H1 (cell line): Measurements from ENCODE around the gene FBLN2. TPM values are rescaled to one million over a fixed set of nuclear protein-coding genes. Genes with fewer than 3 reads are reported as not detected.

Experiments used
- GABPA ChIP-seq: IDR thresholded peaks from 2 replicates; pipeline ENCODE4 v1.6.1; 2011; ENCODE audit warnings: mild to moderate bottlenecking, low read length, moderate library complexity, borderline replicate concordance; ENCODE audit not compliant: insufficient read depth
- JUN ChIP-seq: IDR thresholded peaks from 2 replicates; pipeline ENCODE4 v1.6.1; 2011; ENCODE audit warnings: low read depth, mild to moderate bottlenecking, improper control_type of control experiment, low read length
- PHF8 ChIP-seq: fragments of 200-600 bp; sonication (generic); conservative IDR thresholded peaks from 2 replicates; pipeline ENCODE4 v1.7.1; 2012; ENCODE audit warnings: low read depth, mild to moderate bottlenecking, inconsistent platforms, low read length, moderate library complexity
- polyA plus RNA-seq, 7 experiments: library from polyadenylated mRNA; depleted of rRNA in 3 of 7; stranded (reverse) in 5 of 7; unstranded in 2 of 7; fragments of >200 nt in 5 of 7; fragments of 200-250 nt in 2 of 7; gene quantifications; 1 replicate in 5 of 7; 2 replicates in 1 of 7; 4 replicates in 1 of 7; pipeline versions ENCODE4 v1.2.1 to v1.2.3, GENCODE V29; 2011 to 2013; ENCODE audit warnings: missing spikeins in 2 of 7, mixed read lengths in 2 of 7
- total RNA-seq: library from RNA; stranded (reverse); fragmentation: NEBNext Ultra II Directional; extraction: Animal tissue kit (Norgen Biotek cat#: 25700); gene quantifications from 2 replicates; pipeline ENCODE4 v1.2.1, GENCODE V29; 2021

FBLN2 gene
- total and polyA plus RNA-seq, 2 of the 8 experiments (the other 6 are each of a cell fraction or from before 2014, with no cell fraction given) = 17.4 to 24.2 TPM

- TF ChIP-seq GABPA (no peak), JUN (no peak), PHF8 (no peak)
Measured at GRCh38 chr3:13574083-13574797, 25.3 kb downstream of the FBLN2 start (continued).
